Measurements from ENCODE around the gene AOX1.

Gene AOX1

GRCh38 chr2:200586644-200586975 lies 796 bp downstream of the AOX1 start:
- peak overlapping the region; percentile 45 for H3K4me3 ChIP-seq (ENCODE audit: insufficient read depth, low read depth, low read length)
- no peaks in the 10 kb centered on the region for H3K36me3 ChIP-seq (ENCODE audit: control insufficient read depth, insufficient read depth, low read length)
- peaks cover 11% of the 10 kb centered on the region for H3K27me3 ChIP-seq (ENCODE audit: control insufficient read depth, insufficient read depth, low read length, poor library complexity, severe bottlenecking)
- no peaks in the 10 kb centered on the region for H3K4me1 ChIP-seq (ENCODE audit: control insufficient read depth, insufficient read depth, low read length)
- no peak overlapping the region for H3K27ac ChIP-seq (ENCODE audit: insufficient read depth, low read depth, low read length, poor library complexity, severe bottlenecking)
- 61 to 62% methylated on average over 9 of the region's 9 CpGs for WGBS, 2 experiments
- H3K9me3 ChIP-seq (ENCODE audit: control insufficient read depth, low read length), result no peaks in the 10 kb centered on the region

GRCh38 chr2:200587007-200587616 lies 1.3 kb downstream of the AOX1 start:
- Histone ChIP-seq H3K27ac (ENCODE audit: insufficient read depth, low read depth, low read length, poor library complexity, severe bottlenecking) (no peak overlapping the region), H3K36me3 (ENCODE audit: control insufficient read depth, insufficient read depth, low read length) (no peaks in the 10 kb centered on the region), H3K9me3 (ENCODE audit: control insufficient read depth, low read length) (no peaks in the 10 kb centered on the region), H3K27me3 (ENCODE audit: control insufficient read depth, insufficient read depth, low read length, poor library complexity, severe bottlenecking) (peaks cover 11% of the 10 kb centered on the region), H3K4me1 (ENCODE audit: control insufficient read depth, insufficient read depth, low read length) (no peaks in the 10 kb centered on the region), H3K4me3 (ENCODE audit: insufficient read depth, low read depth, low read length) (no peak overlapping the region)
- WGBS, 2 experiments, result 86 to 88% methylated on average over 8 to 9 of the region's 9 CpGs

- Histone ChIP-seq H3K4me3 (ENCODE audit: insufficient read depth, low read depth, low read length) (no peak overlapping the region), H3K4me1 (ENCODE audit: control insufficient read depth, insufficient read depth, low read length) (no peaks in the 10 kb centered on the region), H3K36me3 (ENCODE audit: control insufficient read depth, insufficient read depth, low read length) (no peaks in the 10 kb centered on the region), H3K27ac (ENCODE audit: insufficient read depth, low read depth, low read length, poor library complexity, severe bottlenecking) (no peak overlapping the region), H3K9me3 (ENCODE audit: control insufficient read depth, low read length) (no peaks in the 10 kb centered on the region), H3K27me3 (ENCODE audit: control insufficient read depth, insufficient read depth, low read length, poor library complexity, severe bottlenecking) (peaks cover 11% of the 10 kb centered on the region)
- WGBS, 2 experiments, result 98% methylated on average over 2 to 3 of the region's 4 CpGs
These were observed 2.4 kb downstream of the AOX1 start for GRCh38 chr2:200588076-200588678.

DNA sequence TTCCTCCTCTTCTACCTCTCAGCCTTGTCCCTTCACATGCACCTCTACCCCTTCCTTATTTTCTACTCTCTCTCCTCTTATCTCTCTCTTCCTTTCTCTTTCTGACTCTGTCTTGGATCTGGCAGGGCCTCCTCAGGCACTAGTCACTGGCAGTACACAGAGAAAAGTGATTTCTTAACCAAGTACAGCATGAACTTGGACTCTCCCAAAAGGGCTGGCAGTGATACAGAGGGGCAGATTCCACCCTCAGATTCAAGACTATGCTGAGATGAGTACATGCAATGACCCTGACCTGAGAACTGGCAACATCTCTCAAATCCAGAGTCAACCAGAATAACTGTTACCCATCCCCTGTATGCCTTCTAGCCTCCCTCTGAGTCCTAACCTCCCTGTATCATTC lies 4.3 kb downstream of the AOX1 start:
- H3K4me1 ChIP-seq (ENCODE audit: control insufficient read depth, insufficient read depth, low read length), result no peaks in the 10 kb centered on the region

GRCh38 chr2:200591308-200591707 lies 5.5 kb downstream of the AOX1 start:
- Histone ChIP-seq H3K4me3 (ENCODE audit: insufficient read depth, low read depth, low read length) (no peak overlapping the region), H3K27ac (ENCODE audit: insufficient read depth, low read depth, low read length, poor library complexity, severe bottlenecking) (no peak overlapping the region), H3K27me3 (ENCODE audit: control insufficient read depth, insufficient read depth, low read length, poor library complexity, severe bottlenecking) (peaks cover 8% of the 10 kb centered on the region), H3K4me1 (ENCODE audit: control insufficient read depth, insufficient read depth, low read length) (no peaks in the 10 kb centered on the region), H3K9me3 (ENCODE audit: control insufficient read depth, low read length) (no peaks in the 10 kb centered on the region), H3K36me3 (ENCODE audit: control insufficient read depth, insufficient read depth, low read length) (no peaks in the 10 kb centered on the region)
- WGBS, 2 experiments, result 93 to 94% methylated on average over 5 of the region's 5 CpGs

More for the DNA sequence above, 4.3 kb downstream of the AOX1 start:
- H3K27ac ChIP-seq (ENCODE audit: insufficient read depth, low read depth, low read length, poor library complexity, severe bottlenecking), result no peak overlapping the region
- H3K4me3 ChIP-seq (ENCODE audit: insufficient read depth, low read depth, low read length), result no peak overlapping the region
- H3K36me3 ChIP-seq (ENCODE audit: control insufficient read depth, insufficient read depth, low read length), result no peaks in the 10 kb centered on the region
- H3K27me3 ChIP-seq (ENCODE audit: control insufficient read depth, insufficient read depth, low read length, poor library complexity, severe bottlenecking), result peaks cover 11% of the 10 kb centered on the region
- H3K9me3 ChIP-seq (ENCODE audit: control insufficient read depth, low read length), result no peaks in the 10 kb centered on the region

- H3K36me3 ChIP-seq (ENCODE audit: control insufficient read depth, insufficient read depth, low read length), result no peaks in the 10 kb centered on the region
- H3K9me3 ChIP-seq (ENCODE audit: control insufficient read depth, low read length), result no peaks in the 10 kb centered on the region
- H3K27ac ChIP-seq (ENCODE audit: insufficient read depth, low read depth, low read length, poor library complexity, severe bottlenecking), result no peak overlapping the region
- H3K4me3 ChIP-seq (ENCODE audit: insufficient read depth, low read depth, low read length), result no peak overlapping the region
- whole genome bisulfite sequencing, 2 experiments, result 53 to 91% methylated on average over 1 of the region's 1 CpG
- no peaks in the 10 kb centered on the region for H3K4me1 ChIP-seq (ENCODE audit: control insufficient read depth, insufficient read depth, low read length)
- H3K27me3 ChIP-seq (ENCODE audit: control insufficient read depth, insufficient read depth, low read length, poor library complexity, severe bottlenecking), result no peaks in the 10 kb centered on the region
These were observed 6.7 kb downstream of the AOX1 start for GRCh38 chr2:200592406-200593075.

GRCh38 chr2:200593905-200594304 lies 8.1 kb downstream of the AOX1 start:
- WGBS, 2 experiments, result 84 to 92% methylated on average over 1 of the region's 1 CpG
- Histone ChIP-seq H3K9me3 (ENCODE audit: control insufficient read depth, low read length) (no peaks in the 10 kb centered on the region), H3K4me3 (ENCODE audit: insufficient read depth, low read depth, low read length) (no peak overlapping the region), H3K36me3 (ENCODE audit: control insufficient read depth, insufficient read depth, low read length) (no peaks in the 10 kb centered on the region), H3K27me3 (ENCODE audit: control insufficient read depth, insufficient read depth, low read length, poor library complexity, severe bottlenecking) (no peaks in the 10 kb centered on the region), H3K27ac (ENCODE audit: insufficient read depth, low read depth, low read length, poor library complexity, severe bottlenecking) (no peak overlapping the region), H3K4me1 (ENCODE audit: control insufficient read depth, insufficient read depth, low read length) (no peaks in the 10 kb centered on the region)

- Histone ChIP-seq H3K27me3 (ENCODE audit: control insufficient read depth, insufficient read depth, low read length, poor library complexity, severe bottlenecking) (no peaks in the 10 kb centered on the region), H3K4me3 (ENCODE audit: insufficient read depth, low read depth, low read length) (no peak overlapping the region), H3K27ac (ENCODE audit: insufficient read depth, low read depth, low read length, poor library complexity, severe bottlenecking) (no peak overlapping the region), H3K9me3 (ENCODE audit: control insufficient read depth, low read length) (no peaks in the 10 kb centered on the region), H3K36me3 (ENCODE audit: control insufficient read depth, insufficient read depth, low read length) (no peaks in the 10 kb centered on the region), H3K4me1 (ENCODE audit: control insufficient read depth, insufficient read depth, low read length) (no peaks in the 10 kb centered on the region)
- WGBS, 2 experiments, result 85 to 95% methylated on average over 3 of the region's 3 CpGs
These were observed 10.1 kb downstream of the AOX1 start for GRCh38 chr2:200595913-200596312.

GRCh38 chr2:200596774-200597570 lies 11.2 kb downstream of the AOX1 start:
- no peaks in the 10 kb centered on the region for H3K9me3 ChIP-seq (ENCODE audit: control insufficient read depth, low read length)
- no peaks in the 10 kb centered on the region for H3K4me1 ChIP-seq (ENCODE audit: control insufficient read depth, insufficient read depth, low read length)
- no peak overlapping the region for H3K27ac ChIP-seq (ENCODE audit: insufficient read depth, low read depth, low read length, poor library complexity, severe bottlenecking)
- no peak overlapping the region for H3K4me3 ChIP-seq (ENCODE audit: insufficient read depth, low read depth, low read length)
- 88 to 95% methylated on average over 5 of the region's 5 CpGs for WGBS, 2 experiments
- H3K36me3 ChIP-seq (ENCODE audit: control insufficient read depth, insufficient read depth, low read length), result no peaks in the 10 kb centered on the region
- no peaks in the 10 kb centered on the region for H3K27me3 ChIP-seq (ENCODE audit: control insufficient read depth, insufficient read depth, low read length, poor library complexity, severe bottlenecking)

- Histone ChIP-seq H3K4me3 (ENCODE audit: insufficient read depth, low read depth, low read length) (no peak overlapping the region), H3K4me1 (ENCODE audit: control insufficient read depth, insufficient read depth, low read length) (no peaks in the 10 kb centered on the region), H3K27ac (ENCODE audit: insufficient read depth, low read depth, low read length, poor library complexity, severe bottlenecking) (no peak overlapping the region), H3K27me3 (ENCODE audit: control insufficient read depth, insufficient read depth, low read length, poor library complexity, severe bottlenecking) (no peaks in the 10 kb centered on the region), H3K9me3 (ENCODE audit: control insufficient read depth, low read length) (no peaks in the 10 kb centered on the region), H3K36me3 (ENCODE audit: control insufficient read depth, insufficient read depth, low read length) (no peaks in the 10 kb centered on the region)
- 80 to 94% methylated on average over 2 to 3 of the region's 3 CpGs for WGBS, 2 experiments
These were observed 13.4 kb downstream of the AOX1 start for GRCh38 chr2:200599206-200599605.

All from ectodermal cell (in vitro differentiated cells).